PFSK-1 (cell line): Measurements from ENCODE around the gene ANKHD1.

ENCODE experiments used
- FOXP2 ChIP-seq: optimal IDR thresholded peaks from 2 replicates; pipeline ENCODE3; 2011; ENCODE audit warnings: borderline replicate concordance, control low read depth, inconsistent platforms; ENCODE audit not compliant: insufficient read depth; ENCODE audit errors: extremely low read length, extremely low read depth
- POLR2AphosphoS5 ChIP-seq: IDR thresholded peaks from 2 replicates; pipeline ENCODE4 v1.6.1; 2012; ENCODE audit warnings: low read depth, mild to moderate bottlenecking, control low read depth, low read length, moderate library complexity
- SIN3A ChIP-seq: IDR thresholded peaks from 2 replicates; pipeline ENCODE4 v1.6.1; 2012; ENCODE audit warnings: mild to moderate bottlenecking, low read length, moderate library complexity, borderline replicate concordance; ENCODE audit not compliant: insufficient read depth
- TAF1 ChIP-seq: IDR thresholded peaks from 2 replicates; pipeline ENCODE4 v1.6.1; 2012; ENCODE audit warnings: low read length, control low read depth, borderline replicate concordance; ENCODE audit not compliant: insufficient read depth
- TF ChIP-seq, protein P1 (sequence below), 2 experiments: IDR thresholded peaks; 2 replicates each; pipeline versions ENCODE4 v1.6.1 to v1.8.0; 2011 to 2012; ENCODE audit warnings: low read depth in 2 of 2, low read length in 2 of 2, control low read depth in 1 of 2, inconsistent platforms in 1 of 2, mild to moderate bottlenecking in 1 of 2, moderate library complexity in 1 of 2; ENCODE audit not compliant: insufficient read depth in 1 of 2

Gene ANKHD1

DNA sequence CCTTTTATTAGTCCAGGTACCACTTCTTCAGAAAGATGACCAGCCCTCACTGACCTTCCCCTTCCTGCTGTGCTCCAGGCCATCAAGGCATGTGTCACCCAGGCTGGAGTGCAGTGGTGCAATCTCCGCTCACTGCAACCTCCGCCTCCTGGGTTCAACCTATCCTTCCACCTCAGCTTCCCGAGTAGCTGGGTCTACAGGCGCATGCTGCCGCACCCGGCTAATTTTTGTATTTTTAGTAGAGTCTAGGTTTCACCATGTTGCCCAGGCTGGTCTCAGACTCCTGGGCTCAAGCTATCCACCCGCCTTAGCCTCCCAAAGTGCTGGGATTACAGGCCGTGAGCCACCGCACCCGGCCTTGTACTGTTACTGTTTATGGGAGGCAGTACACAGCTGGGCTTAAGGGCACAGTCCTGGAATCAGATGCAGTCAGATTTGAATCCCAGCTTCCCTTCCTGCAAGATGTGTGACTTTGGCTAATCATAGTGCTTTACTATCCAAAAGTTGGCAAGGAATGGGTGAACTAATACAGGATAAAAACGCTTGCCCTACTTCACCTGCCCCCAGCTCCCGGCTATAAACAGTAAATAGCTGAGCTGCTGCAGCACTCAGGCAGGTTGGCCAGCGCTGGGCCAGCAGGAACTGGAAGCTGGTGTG, 145.3 kb downstream of the ANKHD1 start:
- TF ChIP-seq SIN3A (no peak), TAF1 (no peak), FOXP2 (no peak), POLR2AphosphoS5 (no peak; the same call in 1 of the 2 replicates)
- TF ChIP-seq, protein P1, sequence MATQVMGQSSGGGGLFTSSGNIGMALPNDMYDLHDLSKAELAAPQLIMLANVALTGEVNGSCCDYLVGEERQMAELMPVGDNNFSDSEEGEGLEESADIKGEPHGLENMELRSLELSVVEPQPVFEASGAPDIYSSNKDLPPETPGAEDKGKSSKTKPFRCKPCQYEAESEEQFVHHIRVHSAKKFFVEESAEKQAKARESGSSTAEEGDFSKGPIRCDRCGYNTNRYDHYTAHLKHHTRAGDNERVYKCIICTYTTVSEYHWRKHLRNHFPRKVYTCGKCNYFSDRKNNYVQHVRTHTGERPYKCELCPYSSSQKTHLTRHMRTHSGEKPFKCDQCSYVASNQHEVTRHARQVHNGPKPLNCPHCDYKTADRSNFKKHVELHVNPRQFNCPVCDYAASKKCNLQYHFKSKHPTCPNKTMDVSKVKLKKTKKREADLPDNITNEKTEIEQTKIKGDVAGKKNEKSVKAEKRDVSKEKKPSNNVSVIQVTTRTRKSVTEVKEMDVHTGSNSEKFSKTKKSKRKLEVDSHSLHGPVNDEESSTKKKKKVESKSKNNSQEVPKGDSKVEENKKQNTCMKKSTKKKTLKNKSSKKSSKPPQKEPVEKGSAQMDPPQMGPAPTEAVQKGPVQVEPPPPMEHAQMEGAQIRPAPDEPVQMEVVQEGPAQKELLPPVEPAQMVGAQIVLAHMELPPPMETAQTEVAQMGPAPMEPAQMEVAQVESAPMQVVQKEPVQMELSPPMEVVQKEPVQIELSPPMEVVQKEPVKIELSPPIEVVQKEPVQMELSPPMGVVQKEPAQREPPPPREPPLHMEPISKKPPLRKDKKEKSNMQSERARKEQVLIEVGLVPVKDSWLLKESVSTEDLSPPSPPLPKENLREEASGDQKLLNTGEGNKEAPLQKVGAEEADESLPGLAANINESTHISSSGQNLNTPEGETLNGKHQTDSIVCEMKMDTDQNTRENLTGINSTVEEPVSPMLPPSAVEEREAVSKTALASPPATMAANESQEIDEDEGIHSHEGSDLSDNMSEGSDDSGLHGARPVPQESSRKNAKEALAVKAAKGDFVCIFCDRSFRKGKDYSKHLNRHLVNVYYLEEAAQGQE (IDR thresholded peaks at IDR 0.05; ENCODE audit: insufficient read depth in 1 of 2, low read depth in 2 of 2, low read length in 2 of 2): no peak

DNA sequence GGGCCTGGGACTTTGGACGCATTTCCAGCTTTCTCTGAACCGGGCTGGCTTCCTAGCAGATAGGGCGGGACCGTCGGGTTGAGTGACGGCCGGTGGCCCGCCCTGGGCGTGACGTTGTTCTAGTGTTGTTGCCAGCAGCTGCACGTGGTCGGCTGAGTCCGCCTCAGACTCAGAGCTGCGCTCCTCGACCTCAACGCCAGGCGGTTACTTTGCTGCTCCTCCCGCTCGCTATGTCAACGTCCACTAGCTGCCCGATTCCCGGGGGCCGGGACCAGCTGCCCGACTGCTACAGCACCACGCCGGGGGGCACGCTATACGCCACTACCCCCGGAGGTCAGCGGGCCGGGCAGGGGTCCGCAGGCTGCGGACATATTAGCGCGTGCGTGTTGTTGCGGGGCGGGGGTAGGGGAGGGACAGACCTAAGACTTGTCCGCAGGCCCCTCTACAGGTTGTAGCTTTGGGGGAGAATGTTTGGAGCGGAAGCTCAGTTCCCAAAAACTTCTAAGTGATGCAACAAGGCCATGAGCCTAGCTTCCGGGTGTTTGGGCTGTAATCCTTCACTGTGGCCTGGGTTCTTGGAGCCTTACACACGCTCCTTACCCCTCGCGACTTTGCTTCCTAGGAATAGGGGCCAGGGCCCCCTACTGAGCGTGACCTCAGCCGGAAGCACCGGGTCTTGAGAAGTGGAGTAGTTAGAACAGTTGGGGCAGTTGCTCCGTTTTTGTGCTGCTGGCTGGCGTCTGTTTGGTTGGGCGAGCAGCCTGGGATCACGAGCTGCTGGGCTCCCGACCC, 146.1 kb downstream of the ANKHD1 start, which contains the start of gene EIF4EBP3:
Gene EIF4EBP3, plus strand, starts transcription at position 155 of the 792 bp plus-strand sequence. Its CDS starts 76 bp downstream, at position 231.
- no peak for TF ChIP-seq TAF1
- TF ChIP-seq POLR2AphosphoS5: 0 out of 2 replicates have a peak, but pooled peaks have one; percentile 41
- TF ChIP-seq SIN3A: peak; percentile 57; the same call in 1 of the 2 replicates
- TF ChIP-seq, protein P1 (IDR thresholded peaks at IDR 0.05; ENCODE audit: insufficient read depth in 1 of 2, low read depth in 2 of 2, low read length in 2 of 2): no peak
- peak; percentile 99 for TF ChIP-seq FOXP2

DNA sequence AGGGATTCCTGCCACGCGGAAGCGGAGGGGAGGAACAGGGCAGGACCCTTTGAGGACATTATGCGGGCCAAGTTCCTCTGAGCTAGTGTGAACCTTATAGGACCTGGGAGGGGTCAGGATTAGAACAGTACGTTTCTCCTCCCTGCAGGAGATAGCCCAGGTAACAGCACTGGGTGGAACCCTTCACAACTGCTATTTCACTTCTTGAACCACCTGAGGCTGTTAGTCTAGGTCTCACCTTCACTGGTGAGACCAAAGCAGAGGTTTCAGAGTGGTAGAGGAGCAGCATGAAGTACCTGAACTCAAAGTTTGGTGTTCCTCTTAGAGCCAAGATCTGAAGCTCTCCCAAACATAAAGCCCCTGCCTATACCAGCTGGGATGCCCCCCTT, 146.7 kb downstream of the ANKHD1 start:
- TF ChIP-seq, protein P1 (IDR thresholded peaks at IDR 0.05; ENCODE audit: insufficient read depth in 1 of 2, low read depth in 2 of 2, low read length in 2 of 2): no peak

DNA sequence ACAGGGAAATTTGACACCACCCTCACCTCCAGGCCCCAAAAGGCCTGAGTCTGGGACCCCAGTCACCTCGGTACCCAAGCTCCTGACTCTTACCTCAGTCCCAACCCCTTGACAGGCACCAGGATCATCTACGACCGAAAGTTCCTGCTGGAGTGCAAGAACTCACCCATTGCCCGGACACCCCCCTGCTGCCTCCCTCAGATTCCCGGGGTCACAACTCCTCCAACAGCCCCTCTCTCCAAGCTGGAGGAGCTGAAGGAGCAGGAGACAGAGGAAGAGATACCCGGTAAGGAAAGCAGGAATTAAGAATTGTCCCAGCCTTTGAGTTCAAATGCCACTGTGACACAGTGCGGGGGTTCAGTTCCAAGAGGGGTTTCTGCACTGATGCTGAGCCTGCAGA, 147.2 kb downstream of the ANKHD1 start:
- TF ChIP-seq TAF1 (no peak), FOXP2 (no peak), SIN3A (no peak), POLR2AphosphoS5 (no peak; the same call in 1 of the 2 replicates)
- TF ChIP-seq, protein P1 (IDR thresholded peaks at IDR 0.05; ENCODE audit: insufficient read depth in 1 of 2, low read depth in 2 of 2, low read length in 2 of 2): no peak
